Measurements from ENCODE around the gene TNFRSF4. TPM values are rescaled to one million over a fixed set of nuclear protein-coding genes. Genes with fewer than 3 reads are reported as not detected.
A peak's percentile ranks its signal among the peaks of the same experiment; 100 is the strongest.

Gene TNFRSF4
- total RNA-seq, 6 donors from 2014 or later: 0.46 to 15.4 (median 2.4) TPM

DNA sequence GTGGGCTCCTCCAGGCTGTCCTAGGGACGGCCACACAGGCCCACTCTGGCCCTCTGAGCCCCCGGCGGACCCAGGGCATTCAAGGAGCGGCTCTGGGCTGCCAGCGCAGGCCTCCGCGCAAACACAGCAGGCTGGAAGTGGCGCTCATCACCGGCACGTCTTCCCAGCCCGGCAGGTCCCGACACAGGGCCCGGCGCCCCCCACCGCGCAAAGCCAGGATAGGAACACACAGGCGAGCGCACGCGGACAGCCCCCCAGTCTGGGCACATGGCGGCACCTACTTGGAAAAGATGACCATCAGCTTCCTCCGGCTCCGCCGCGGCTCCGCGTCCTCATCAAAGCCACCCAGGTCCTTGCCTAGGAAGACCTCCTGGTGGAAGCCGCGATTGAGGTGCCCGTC is 14.2 kb upstream of the TNFRSF4 start:
- DNase-seq: peak in 1 of 2 donors; percentile 86
- peaks cover 15 to 56% (median 46%) of the 10 kb centered on the region in 4 donors for H3K36me3 ChIP-seq
- H3K27me3 ChIP-seq: no peaks in the 10 kb centered on the region
- TF ChIP-seq POLR2A (IDR thresholded peaks at IDR 0.05) (no peak), EP300 (IDR thresholded peaks at IDR 0.05) (no peak), POLR2AphosphoS5 (IDR thresholded peaks at IDR 0.05) (no peak)
- TF ChIP-seq, protein P1, sequence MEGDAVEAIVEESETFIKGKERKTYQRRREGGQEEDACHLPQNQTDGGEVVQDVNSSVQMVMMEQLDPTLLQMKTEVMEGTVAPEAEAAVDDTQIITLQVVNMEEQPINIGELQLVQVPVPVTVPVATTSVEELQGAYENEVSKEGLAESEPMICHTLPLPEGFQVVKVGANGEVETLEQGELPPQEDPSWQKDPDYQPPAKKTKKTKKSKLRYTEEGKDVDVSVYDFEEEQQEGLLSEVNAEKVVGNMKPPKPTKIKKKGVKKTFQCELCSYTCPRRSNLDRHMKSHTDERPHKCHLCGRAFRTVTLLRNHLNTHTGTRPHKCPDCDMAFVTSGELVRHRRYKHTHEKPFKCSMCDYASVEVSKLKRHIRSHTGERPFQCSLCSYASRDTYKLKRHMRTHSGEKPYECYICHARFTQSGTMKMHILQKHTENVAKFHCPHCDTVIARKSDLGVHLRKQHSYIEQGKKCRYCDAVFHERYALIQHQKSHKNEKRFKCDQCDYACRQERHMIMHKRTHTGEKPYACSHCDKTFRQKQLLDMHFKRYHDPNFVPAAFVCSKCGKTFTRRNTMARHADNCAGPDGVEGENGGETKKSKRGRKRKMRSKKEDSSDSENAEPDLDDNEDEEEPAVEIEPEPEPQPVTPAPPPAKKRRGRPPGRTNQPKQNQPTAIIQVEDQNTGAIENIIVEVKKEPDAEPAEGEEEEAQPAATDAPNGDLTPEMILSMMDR (IDR thresholded peaks at IDR 0.05): no peak
- H3K4me3 ChIP-seq: no peak overlapping the region
- H3K4me1 ChIP-seq: peaks cover 24 to 36% (median 26%) of the 10 kb centered on the region in 4 donors
- no peak for ATAC-seq (ENCODE audit: low FRiP score in 2 of 2)
- peaks cover 0 to 3% (median 0%) of the 10 kb centered on the region in 4 donors for H3K9me3 ChIP-seq
- WGBS, 2 donors: 92 to 94% methylated on average over 3 to 25 of the region's 30 CpGs
- H3K27ac ChIP-seq: no peak overlapping the region

DNA sequence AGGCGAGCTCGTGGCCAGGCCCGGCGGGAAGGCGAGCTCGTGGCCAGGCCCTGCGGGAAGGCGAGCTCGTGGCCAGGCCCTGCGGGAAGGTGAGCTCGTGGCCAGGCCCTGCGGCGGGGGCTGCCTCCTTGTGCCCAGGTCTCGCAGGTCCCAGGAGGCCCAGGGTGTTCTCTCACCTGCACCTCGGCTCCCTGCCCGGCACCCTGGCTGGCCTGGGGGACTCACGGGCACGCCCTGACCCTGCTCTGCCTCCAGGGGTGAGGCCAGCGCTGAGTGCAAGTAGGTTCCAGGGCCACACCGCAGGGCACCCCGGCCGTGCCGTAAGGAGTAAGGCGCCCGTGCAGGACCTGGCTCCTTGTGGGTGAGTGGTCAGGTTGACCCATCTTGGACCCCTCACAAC is 13.4 kb upstream of the TNFRSF4 start:
- Histone ChIP-seq H3K4me1 (peaks cover 18 to 28% (median 18%) of the 10 kb centered on the region in 4 donors), H3K36me3 (peaks cover 23 to 64% (median 55%) of the 10 kb centered on the region in 4 donors), H3K9me3 (no peaks in the 10 kb centered on the region), H3K4me3 (no peak overlapping the region), H3K27me3 (no peaks in the 10 kb centered on the region), H3K27ac (no peak overlapping the region)
- TF ChIP-seq POLR2A (IDR thresholded peaks at IDR 0.05): no peak
- TF ChIP-seq, protein P1 (IDR thresholded peaks at IDR 0.05): no peak
- no peak for TF ChIP-seq POLR2AphosphoS5 (IDR thresholded peaks at IDR 0.05)
- no peak for TF ChIP-seq EP300 (IDR thresholded peaks at IDR 0.05)
- ATAC-seq (ENCODE audit: low FRiP score in 2 of 2) (no peak), DNase-seq (peak in 1 of 2 donors; percentile 82)
- WGBS, 2 donors: 93 to 99% methylated on average over 11 to 13 of the region's 25 CpGs

DNA sequence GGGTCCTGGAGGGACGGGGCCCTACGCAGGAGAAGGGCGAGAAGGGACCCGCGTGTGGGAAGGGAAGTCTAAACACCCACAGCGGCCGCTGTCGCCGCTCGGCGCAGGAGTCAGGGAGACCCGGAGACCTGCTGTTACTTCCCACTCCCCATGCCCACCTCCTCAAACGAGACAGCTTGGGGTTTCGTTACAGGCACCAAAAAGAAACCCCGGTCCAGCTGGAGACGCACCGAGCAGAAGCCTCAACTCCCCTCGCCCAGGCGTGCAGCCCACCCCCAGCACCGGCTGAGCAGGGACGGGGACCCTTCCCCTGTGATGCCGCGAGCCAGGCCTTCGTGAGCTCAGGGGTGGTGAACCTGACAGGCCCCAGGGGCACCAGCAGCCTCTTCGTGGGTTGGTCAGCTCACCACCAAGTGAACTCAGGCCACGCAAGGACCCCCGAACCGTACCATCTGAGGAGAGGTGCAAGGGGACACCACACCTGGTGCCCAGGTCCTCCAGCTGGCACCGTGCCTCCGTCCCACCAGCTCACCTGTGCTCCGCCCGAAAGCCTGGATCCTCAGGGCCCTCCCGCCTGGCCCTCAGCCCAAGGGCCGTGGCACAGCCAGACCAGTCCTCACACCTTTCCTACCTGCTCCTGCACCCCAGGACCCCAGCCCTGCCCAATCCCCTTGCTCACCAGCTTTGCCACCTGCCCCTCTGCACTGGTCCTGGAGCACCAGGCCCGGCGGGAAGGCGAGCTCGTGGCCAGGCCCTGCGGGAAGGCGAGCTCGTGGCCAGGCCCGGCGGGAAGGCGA is 12.8 kb upstream of the TNFRSF4 start:
- H3K27ac ChIP-seq: no peak overlapping the region
- H3K4me1 ChIP-seq: peaks cover 18 to 27% (median 18%) of the 10 kb centered on the region in 4 donors
- WGBS, 2 donors: 94 to 98% methylated on average over 18 to 40 of the region's 44 CpGs
- TF ChIP-seq POLR2AphosphoS5 (IDR thresholded peaks at IDR 0.05): no peak
- TF ChIP-seq, protein P1 (IDR thresholded peaks at IDR 0.05): no peak
- TF ChIP-seq EP300 (IDR thresholded peaks at IDR 0.05): no peak
- TF ChIP-seq POLR2A (IDR thresholded peaks at IDR 0.05): no peak
- ATAC-seq (ENCODE audit: low FRiP score in 2 of 2) (no peak), DNase-seq (peak in 1 of 2 donors; percentile 71)
- H3K27me3 ChIP-seq: no peaks in the 10 kb centered on the region
- no peak overlapping the region for H3K4me3 ChIP-seq
- no peaks in the 10 kb centered on the region for H3K9me3 ChIP-seq
- peaks cover 29 to 70% (median 61%) of the 10 kb centered on the region in 4 donors for H3K36me3 ChIP-seq

DNA sequence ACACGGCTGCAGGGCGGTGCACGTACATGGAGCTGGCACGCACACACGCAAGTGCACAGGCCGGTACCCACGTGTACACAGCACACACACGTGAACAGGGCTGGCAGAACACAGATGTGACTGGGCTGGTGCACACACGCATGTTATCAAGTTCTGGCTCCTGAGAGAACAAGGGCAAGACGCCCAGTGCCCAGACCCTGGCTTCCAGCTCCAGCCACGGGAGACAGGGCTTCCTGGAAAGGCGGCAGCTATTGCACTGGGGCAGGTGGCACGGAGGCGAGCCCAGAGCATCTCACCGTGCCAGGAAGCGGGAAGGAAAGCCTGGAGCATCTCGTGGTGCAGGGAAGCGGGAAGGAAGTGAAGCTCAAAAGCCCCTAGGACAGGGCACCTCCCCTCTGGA is 12.0 kb upstream of the TNFRSF4 start:
- TF ChIP-seq, protein P1 (IDR thresholded peaks at IDR 0.05): no peak
- TF ChIP-seq EP300 (IDR thresholded peaks at IDR 0.05) (no peak), POLR2A (IDR thresholded peaks at IDR 0.05) (no peak), POLR2AphosphoS5 (IDR thresholded peaks at IDR 0.05) (no peak)
- Histone ChIP-seq H3K4me3 (no peak overlapping the region), H3K9me3 (no peaks in the 10 kb centered on the region), H3K27me3 (no peaks in the 10 kb centered on the region), H3K36me3 (peaks cover 30 to 79% (median 69%) of the 10 kb centered on the region in 4 donors), H3K4me1 (peaks cover 15 to 25% (median 16%) of the 10 kb centered on the region in 4 donors), H3K27ac (no peak overlapping the region)
- ATAC-seq (ENCODE audit: low FRiP score in 2 of 2): no peak
- 92 to 94% methylated on average over 17 to 18 of the region's 18 CpGs for whole genome bisulfite sequencing, 2 donors
- no peak for DNase-seq

All from upper lobe of left lung (tissue), 6 donors.